ENCODE data around the gene BTAF1. TPM values are rescaled to one million over a fixed set of nuclear protein-coding genes. Genes with fewer than 3 reads are reported as not detected.

Gene BTAF1
- total RNA-seq, 1 experiment from 2014 or later: 30.7 TPM

DNA sequence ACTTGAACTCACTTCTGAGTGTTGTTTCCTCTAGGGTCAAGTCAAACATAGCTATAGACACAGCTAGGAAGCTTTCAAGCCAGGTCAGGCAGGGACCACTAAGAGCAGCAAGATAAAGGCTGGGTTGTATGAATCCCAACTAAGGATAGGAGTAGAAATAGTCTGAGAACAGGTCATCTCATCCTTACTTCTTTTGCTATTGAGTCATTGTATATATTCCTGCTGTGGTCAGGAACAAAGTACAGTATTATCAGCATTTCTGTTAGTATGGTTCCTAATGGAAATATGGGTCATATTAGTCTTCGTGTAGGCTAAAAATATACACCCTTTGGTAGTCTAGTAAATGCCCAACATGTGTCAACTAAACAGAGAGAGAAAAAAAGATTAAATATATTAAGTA is 145.3 kb downstream of the BTAF1 start:
- intact Hi-C loops (cut with micrococcal nuclease; ENCODE audit: unreplicated experiment): no loop called here
- TF ChIP-seq, protein P1, sequence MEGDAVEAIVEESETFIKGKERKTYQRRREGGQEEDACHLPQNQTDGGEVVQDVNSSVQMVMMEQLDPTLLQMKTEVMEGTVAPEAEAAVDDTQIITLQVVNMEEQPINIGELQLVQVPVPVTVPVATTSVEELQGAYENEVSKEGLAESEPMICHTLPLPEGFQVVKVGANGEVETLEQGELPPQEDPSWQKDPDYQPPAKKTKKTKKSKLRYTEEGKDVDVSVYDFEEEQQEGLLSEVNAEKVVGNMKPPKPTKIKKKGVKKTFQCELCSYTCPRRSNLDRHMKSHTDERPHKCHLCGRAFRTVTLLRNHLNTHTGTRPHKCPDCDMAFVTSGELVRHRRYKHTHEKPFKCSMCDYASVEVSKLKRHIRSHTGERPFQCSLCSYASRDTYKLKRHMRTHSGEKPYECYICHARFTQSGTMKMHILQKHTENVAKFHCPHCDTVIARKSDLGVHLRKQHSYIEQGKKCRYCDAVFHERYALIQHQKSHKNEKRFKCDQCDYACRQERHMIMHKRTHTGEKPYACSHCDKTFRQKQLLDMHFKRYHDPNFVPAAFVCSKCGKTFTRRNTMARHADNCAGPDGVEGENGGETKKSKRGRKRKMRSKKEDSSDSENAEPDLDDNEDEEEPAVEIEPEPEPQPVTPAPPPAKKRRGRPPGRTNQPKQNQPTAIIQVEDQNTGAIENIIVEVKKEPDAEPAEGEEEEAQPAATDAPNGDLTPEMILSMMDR (IDR thresholded peaks at IDR 0.05; ENCODE audit: unreplicated experiment): no peak
- Mint-ChIP-seq H3K4me3 (ENCODE audit: low read depth, unreplicated experiment) (no peak overlapping the region), H3K27ac (ENCODE audit: unreplicated experiment) (no peak overlapping the region), H3K27me3 (ENCODE audit: unreplicated experiment) (no peaks in the 10 kb centered on the region), H3K36me3 (ENCODE audit: insufficient read depth, unreplicated experiment) (no peaks in the 10 kb centered on the region), H3K4me1 (ENCODE audit: low read depth, unreplicated experiment) (no peaks in the 10 kb centered on the region), H3K9me3 (ENCODE audit: low read depth, unreplicated experiment) (no peaks in the 10 kb centered on the region)
- CTCF ChIA-PET: no interaction called here
- no peak for DNase-seq
- no TSS peak for BruUV-seq (replicated peaks)

DNA sequence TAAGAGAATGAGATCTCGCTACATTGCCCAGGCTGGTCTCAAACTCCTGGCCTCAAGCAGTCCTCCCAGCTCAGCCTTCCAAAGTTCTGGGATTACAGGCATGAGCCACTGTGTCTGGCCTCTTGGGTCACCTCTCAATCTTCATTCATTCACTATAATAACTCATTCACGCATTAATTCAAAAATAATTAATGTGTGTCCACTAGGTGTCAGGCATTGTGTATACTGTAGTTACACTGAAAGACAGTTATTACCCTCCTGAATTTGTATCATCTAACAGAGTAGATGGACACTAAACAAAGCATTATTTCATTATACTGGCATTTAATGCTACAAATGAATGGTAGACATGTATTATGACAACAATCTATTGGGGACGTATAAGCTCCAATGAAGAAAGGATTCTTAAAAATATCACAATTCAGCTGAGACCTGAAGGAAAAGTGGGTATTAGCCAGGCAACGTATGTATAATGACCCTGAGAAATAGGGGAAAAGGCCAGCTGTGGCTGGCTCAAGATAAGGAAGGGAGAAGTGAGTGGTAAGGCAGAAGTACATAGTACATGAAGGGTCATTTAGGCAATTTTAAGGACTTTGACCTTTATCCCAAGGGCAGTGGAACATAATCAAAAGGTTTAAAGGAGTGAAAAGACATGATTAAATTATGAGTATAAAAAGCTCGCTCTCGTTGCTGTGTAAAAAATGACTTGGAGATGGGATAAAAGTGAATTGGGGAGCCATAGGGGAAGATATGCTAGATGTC is 150.7 kb downstream of the BTAF1 start:
- intact Hi-C loops (cut with micrococcal nuclease; ENCODE audit: unreplicated experiment): loop anchor here (1.0 kb wide), 1 partner anchor 361 kb away; no protein-coding TSS in a partner anchor
- Mint-ChIP-seq H3K4me1 (ENCODE audit: low read depth, unreplicated experiment) (no peaks in the 10 kb centered on the region), H3K36me3 (ENCODE audit: insufficient read depth, unreplicated experiment) (no peaks in the 10 kb centered on the region), H3K27me3 (ENCODE audit: unreplicated experiment) (no peaks in the 10 kb centered on the region), H3K4me3 (ENCODE audit: low read depth, unreplicated experiment) (no peak overlapping the region), H3K9me3 (ENCODE audit: low read depth, unreplicated experiment) (no peaks in the 10 kb centered on the region), H3K27ac (ENCODE audit: unreplicated experiment) (no peak overlapping the region)
- CTCF ChIA-PET: no interaction called here
- TF ChIP-seq, protein P1 (IDR thresholded peaks at IDR 0.05; ENCODE audit: unreplicated experiment): no peak
- no TSS peak for BruUV-seq (replicated peaks)
- no peak for DNase-seq

DNA sequence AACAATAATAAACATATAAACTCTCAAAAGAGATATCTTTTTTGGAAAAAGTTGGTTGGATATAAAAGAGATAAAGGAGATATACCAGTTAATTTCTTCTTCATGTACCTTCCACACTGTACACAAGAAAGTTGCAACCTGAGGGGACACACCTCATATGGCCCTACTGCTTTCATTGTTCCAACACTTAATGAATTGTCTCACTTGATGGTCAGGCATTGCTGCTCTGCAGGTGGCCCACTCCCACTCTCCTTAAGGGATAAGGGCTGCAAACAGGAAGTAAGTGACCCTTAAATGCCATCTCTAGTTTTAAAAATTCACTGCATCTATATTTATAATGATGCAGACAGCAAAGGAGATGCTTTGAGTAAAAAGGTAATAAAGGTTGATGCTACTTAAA is 152.3 kb downstream of the BTAF1 start:
- Mint-ChIP-seq H3K9me3 (ENCODE audit: low read depth, unreplicated experiment) (no peaks in the 10 kb centered on the region), H3K27ac (ENCODE audit: unreplicated experiment) (no peak overlapping the region), H3K36me3 (ENCODE audit: insufficient read depth, unreplicated experiment) (no peaks in the 10 kb centered on the region), H3K27me3 (ENCODE audit: unreplicated experiment) (no peaks in the 10 kb centered on the region), H3K4me3 (ENCODE audit: low read depth, unreplicated experiment) (no peak overlapping the region), H3K4me1 (ENCODE audit: low read depth, unreplicated experiment) (no peaks in the 10 kb centered on the region)
- BruUV-seq (replicated peaks): no TSS peak
- DNase-seq: no peak
- CTCF ChIA-PET: interaction anchor here (0.5 kb wide), 1 partner anchor 359 kb away, joined by 3 read pairs; no protein-coding TSS in a partner anchor
- TF ChIP-seq, protein P1 (IDR thresholded peaks at IDR 0.05; ENCODE audit: unreplicated experiment): no peak
- intact Hi-C loops (cut with micrococcal nuclease; ENCODE audit: unreplicated experiment): no loop called here

DNA sequence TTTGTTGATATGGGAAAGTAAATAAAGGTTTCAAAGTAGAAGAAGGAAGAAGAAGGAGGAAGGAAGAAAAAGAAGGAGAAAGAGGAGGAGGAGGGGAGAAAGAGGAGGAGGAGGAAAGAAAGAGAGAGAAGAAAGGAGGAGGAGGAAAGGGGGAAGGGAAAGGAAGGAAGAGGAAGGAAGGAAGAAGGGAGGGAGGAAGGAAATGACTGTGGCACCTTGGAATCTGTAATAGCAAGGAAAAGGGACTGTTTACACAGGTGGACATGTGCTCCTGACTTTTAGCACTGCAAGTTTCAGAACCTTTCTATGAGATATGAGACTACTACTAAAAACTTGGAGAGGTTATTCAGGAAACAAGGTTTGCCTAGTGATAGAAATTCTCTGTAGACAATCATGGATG is 153.2 kb downstream of the BTAF1 start:
- Mint-ChIP-seq H3K4me1 (ENCODE audit: low read depth, unreplicated experiment) (no peaks in the 10 kb centered on the region), H3K27ac (ENCODE audit: unreplicated experiment) (no peak overlapping the region), H3K4me3 (ENCODE audit: low read depth, unreplicated experiment) (no peak overlapping the region), H3K27me3 (ENCODE audit: unreplicated experiment) (no peaks in the 10 kb centered on the region), H3K36me3 (ENCODE audit: insufficient read depth, unreplicated experiment) (peaks cover 4% of the 10 kb centered on the region), H3K9me3 (ENCODE audit: low read depth, unreplicated experiment) (no peaks in the 10 kb centered on the region)
- DNase-seq: no peak
- TF ChIP-seq, protein P1 (IDR thresholded peaks at IDR 0.05; ENCODE audit: unreplicated experiment): no peak
- BruUV-seq (replicated peaks): no TSS peak
- intact Hi-C loops (cut with micrococcal nuclease; ENCODE audit: unreplicated experiment): no loop called here
- CTCF ChIA-PET: no interaction called here

All from Calu3 (cell line).